Upper lobe of right lung (tissue), 1 donor: ENCODE results near the gene CALY. TPM values are rescaled to one million over a fixed set of nuclear protein-coding genes. Genes with fewer than 3 reads are reported as not detected.
A peak's percentile ranks its signal among the peaks of the same experiment; 100 is the strongest.

Experiments used
- ATAC-seq: fragments of 200-7000 bp; cut with Tn5 transposase; one replicate; pipeline ENCODE4 v1.9.1; 2020; ENCODE audit warnings: mild to moderate bottlenecking, moderate library complexity
- DNase-seq: peaks from one replicate; pipeline ENCODE4 v3.0.0-alpha.2; 2020
- H3K27ac ChIP-seq: fragments of 200-600 bp; one replicate; pipeline ENCODE4 v1.8.0; 2022
- H3K27me3 ChIP-seq: fragments of 200-600 bp; one replicate; pipeline ENCODE4 v1.8.0; 2022; ENCODE audit warnings: mild to moderate bottlenecking
- H3K36me3 ChIP-seq: fragments of 200-600 bp; one replicate; pipeline ENCODE4 v1.8.0; 2022
- H3K4me1 ChIP-seq: fragments of 200-600 bp; one replicate; pipeline ENCODE4 v1.8.0; 2022
- H3K4me3 ChIP-seq: fragments of 200-600 bp; one replicate; pipeline ENCODE4 v1.8.0; 2022; ENCODE audit warnings: mild to moderate bottlenecking
- H3K9me3 ChIP-seq: fragments of 200-600 bp; one replicate; pipeline ENCODE4 v1.8.0; 2022
- CTCF ChIP-seq: fragments of 200-600 bp; IDR thresholded peaks from one replicate; pipeline ENCODE4 v1.8.0; 2022; ENCODE audit warnings: antibody characterized with exemption
- intact Hi-C: fragments of 100-400 bp; cut with DNase I; formaldehyde crosslinking; loops from one replicate; pipeline ENCODE4 v1.11.0; 2022
- total RNA-seq: library from RNA; stranded (reverse); fragmentation: NEBNext Ultra II Directional; extraction: Animal tissue kit (Norgen Biotek cat#: 25700); gene quantifications from one replicate; pipeline ENCODE4 v1.2.1, GENCODE V29; 2021
- donor health status: DM: no; HTN: yes; CAD: no; lungs with severe emphysema.

Gene CALY
- total RNA-seq, 1 donor from 2014 or later = not detected

- DNase-seq (peak; percentile 78), ATAC-seq (peak; percentile 60)
- Histone ChIP-seq H3K36me3 (peaks cover 35% of the 10 kb centered on the region), H3K4me3 (no peak overlapping the region), H3K9me3 (no peaks in the 10 kb centered on the region), H3K4me1 (peaks cover 38% of the 10 kb centered on the region), H3K27ac (peak overlapping the region; percentile 63), H3K27me3 (peaks cover 7% of the 10 kb centered on the region)
- no peak for TF ChIP-seq CTCF
- intact Hi-C loops = no loop called here
Measured at GRCh38 chr10:133278577-133279265, 58.0 kb downstream of the CALY start.

DNA sequence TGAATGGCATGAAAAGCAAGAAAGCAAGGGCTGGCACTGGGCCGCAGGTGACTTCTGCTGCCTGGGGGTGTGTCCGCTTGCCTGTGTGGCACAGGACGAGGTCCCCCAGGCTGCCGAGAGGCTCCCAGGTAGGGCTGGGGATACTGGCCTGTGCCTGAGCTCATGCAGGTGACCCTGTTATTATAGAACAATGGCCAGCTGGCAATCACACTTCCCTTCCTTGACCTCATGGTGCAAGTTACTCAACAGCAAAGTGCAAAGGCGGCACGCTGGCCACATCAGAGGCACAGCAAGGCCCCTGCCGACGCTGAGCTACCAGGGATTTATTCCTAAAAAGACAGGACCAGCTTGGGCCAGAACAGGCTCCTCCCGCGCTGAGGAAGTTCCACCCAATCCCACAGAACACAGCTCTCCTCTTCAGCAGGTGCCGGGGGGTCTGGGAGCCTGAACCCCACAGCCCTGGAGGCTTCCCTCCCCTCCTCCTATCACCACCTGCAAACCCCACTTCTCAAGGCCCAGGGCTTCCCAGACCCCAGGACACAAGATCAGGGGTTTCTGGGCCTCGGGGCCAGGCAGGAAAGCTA lies 58.6 kb downstream of the CALY start:
- Histone ChIP-seq H3K36me3 (peaks cover 30% of the 10 kb centered on the region), H3K9me3 (no peaks in the 10 kb centered on the region), H3K27me3 (peaks cover 7% of the 10 kb centered on the region), H3K4me1 (peaks cover 38% of the 10 kb centered on the region), H3K4me3 (no peak overlapping the region), H3K27ac (peak overlapping the region; percentile 63)
- DNase-seq = no peak
- ATAC-seq = no peak
- no peak for TF ChIP-seq CTCF
- intact Hi-C loops = no loop called here

- ATAC-seq = no peak
- Histone ChIP-seq H3K27ac (peak overlapping the region; percentile 63), H3K36me3 (peaks cover 23% of the 10 kb centered on the region), H3K9me3 (no peaks in the 10 kb centered on the region), H3K4me1 (peaks cover 38% of the 10 kb centered on the region), H3K27me3 (peaks cover 7% of the 10 kb centered on the region), H3K4me3 (no peak overlapping the region)
- DNase-seq = no peak
- intact Hi-C loops = no loop called here
- no peak for TF ChIP-seq CTCF
Measured at GRCh38 chr10:133277277-133277992, 59.3 kb downstream of the CALY start.

DNA sequence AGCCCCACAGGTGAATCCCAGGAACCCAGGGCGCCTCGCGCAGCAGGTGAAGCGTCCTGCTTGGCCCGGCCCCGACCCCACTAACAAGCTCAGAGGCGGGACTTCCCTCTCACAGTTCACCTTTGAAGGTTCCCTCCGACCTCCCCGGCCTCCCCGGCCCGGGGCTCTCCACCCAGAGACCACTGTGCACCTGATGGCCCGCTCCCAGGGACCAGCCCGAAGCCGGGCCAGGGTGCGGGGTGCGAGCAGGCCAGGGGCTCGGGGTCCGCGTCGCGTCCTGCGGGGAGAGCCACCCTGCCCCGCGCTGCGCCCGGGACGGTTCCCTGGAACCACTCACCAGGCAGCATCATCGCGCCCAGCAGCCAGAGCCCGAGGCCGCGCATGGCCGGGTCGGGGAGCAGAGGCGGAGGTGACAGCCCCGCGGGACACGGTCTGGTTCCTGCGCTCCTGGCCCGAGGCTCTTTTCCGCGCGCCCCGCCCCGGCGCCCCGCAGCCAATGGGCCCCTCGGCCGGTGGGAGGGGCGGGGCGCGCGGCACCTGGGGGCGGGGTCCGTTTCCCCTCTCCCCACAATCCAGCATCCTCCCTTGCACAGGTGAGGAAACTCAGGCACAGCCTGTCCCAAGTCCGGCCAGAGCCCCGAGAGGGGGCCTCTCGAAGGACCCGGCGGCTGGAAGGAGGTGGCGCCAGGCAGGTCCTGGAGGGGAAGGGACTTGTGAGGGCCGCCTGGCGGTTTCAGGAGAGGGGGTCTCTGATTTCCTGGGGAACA lies 60.1 kb downstream of the CALY start, which contains the start of gene ADAM8:
ADAM8 (minus strand) TSS at position 434 of the 767 bp plus-strand sequence; CDS start at position 383, 51 bp downstream.
- Histone ChIP-seq H3K4me3 (peak within 1 kb of the TSS; percentile 45), H3K27ac (peak within 1 kb of the TSS; percentile 63), H3K27me3 (peaks cover 7% of the 10 kb centered on the region), H3K4me1 (peaks cover 38% of the 10 kb centered on the region), H3K36me3 (peaks cover 15% of the 10 kb centered on the region), H3K9me3 (no peaks in the 10 kb centered on the region)
- peak; percentile 78 for DNase-seq
- intact Hi-C loops = no loop called here
- no peak for TF ChIP-seq CTCF
- peak; percentile 51 for ATAC-seq

DNA sequence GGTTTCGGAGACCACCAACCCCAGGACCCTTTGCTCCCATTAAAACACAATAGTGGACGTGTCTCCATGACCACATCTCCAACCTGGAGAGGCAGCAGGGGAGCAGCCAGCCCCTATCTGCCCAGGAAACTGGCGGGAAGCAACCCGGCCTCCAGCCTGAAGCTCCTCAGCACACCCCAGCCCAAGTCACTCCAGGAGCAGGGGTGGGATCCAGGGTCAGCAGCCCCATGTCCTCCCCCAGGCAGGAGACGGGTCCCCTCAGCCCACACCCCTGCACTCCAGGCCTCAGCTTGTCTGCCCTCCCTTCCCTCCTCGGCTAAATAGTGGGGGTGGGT lies 60.6 kb downstream of the CALY start:
- TF ChIP-seq CTCF = no peak
- no peak for ATAC-seq
- no peak for DNase-seq
- H3K4me1 ChIP-seq = peaks cover 38% of the 10 kb centered on the region
- peaks cover 7% of the 10 kb centered on the region for H3K27me3 ChIP-seq
- no peaks in the 10 kb centered on the region for H3K9me3 ChIP-seq
- H3K27ac ChIP-seq = peak overlapping the region; percentile 30
- H3K4me3 ChIP-seq = peak overlapping the region; percentile 45
- peaks cover 10% of the 10 kb centered on the region for H3K36me3 ChIP-seq
- intact Hi-C loops = no loop called here
